ENCODE results near the gene PKDCC.

GRCh38 chr2:42079737-42080287, 32.0 kb downstream of the PKDCC start:
- no peak for TF ChIP-seq TAF1 (IDR thresholded peaks at IDR 0.05; ENCODE audit: low read depth, low read length)
- no peak for TF ChIP-seq POLR2A (IDR thresholded peaks at IDR 0.05; ENCODE audit: low read depth, low read length)
- TF ChIP-seq POLR2AphosphoS5 (IDR thresholded peaks at IDR 0.05; ENCODE audit: low read depth, low read length), result no peak
